Subcutaneous abdominal adipose tissue (tissue), 5 donors: Measurements from ENCODE around the gene FBXW4.

Source experiments
- H3K27ac ChIP-seq: one replicate; pipeline ENCODE4 v1.7.0; 2013; ENCODE audit warnings: low read depth, mild to moderate bottlenecking, inconsistent platforms, low read length, moderate library complexity
- H3K27me3 ChIP-seq, 5 donors: one replicate each; pipeline ENCODE4 v1.7.0; 2013; ENCODE audit warnings: low read length in 5 of 5, inconsistent platforms in 1 of 5; ENCODE audit not compliant: control insufficient read depth in 5 of 5, insufficient read depth in 4 of 5
- H3K36me3 ChIP-seq, 5 donors: one replicate each; pipeline ENCODE4 v1.7.0; 2013; ENCODE audit warnings: low read length in 5 of 5; ENCODE audit not compliant: control insufficient read depth in 5 of 5, insufficient read depth in 5 of 5
- H3K4me1 ChIP-seq, 5 donors: one replicate each; pipeline ENCODE4 v1.7.0; 2013; ENCODE audit warnings: low read length in 5 of 5, mild to moderate bottlenecking in 3 of 5, moderate library complexity in 1 of 5; ENCODE audit not compliant: control insufficient read depth in 5 of 5, insufficient read depth in 5 of 5
- H3K4me3 ChIP-seq, 5 donors: one replicate each; pipeline ENCODE4 v1.7.0; 2013; ENCODE audit warnings: low read length in 5 of 5, low read depth in 1 of 5
- H3K9ac ChIP-seq, 5 donors: one replicate each; pipeline ENCODE4 v1.7.0; 2013; ENCODE audit warnings: low read length in 5 of 5, mild to moderate bottlenecking in 4 of 5, moderate library complexity in 3 of 5
- H3K9me3 ChIP-seq, 5 donors: one replicate each; pipeline ENCODE4 v1.7.0; 2013; ENCODE audit warnings: low read length in 5 of 5; ENCODE audit not compliant: control insufficient read depth in 5 of 5
- donor health status: healthy.
- donor health status: healthy.
- donor health status: healthy.
- donor health status: healthy.
- donor health status: healthy.

FBXW4 gene

GRCh38 chr10:101721806-101722205 lies 26.8 kb upstream of the FBXW4 start:
- no peak overlapping the region for H3K9ac ChIP-seq
- H3K4me1 ChIP-seq = no peaks in the 10 kb centered on the region
- H3K27me3 ChIP-seq = peaks cover 0 to 9% (median 3%) of the 10 kb centered on the region in 5 donors
- H3K4me3 ChIP-seq = no peak overlapping the region
- H3K27ac ChIP-seq = no peak overlapping the region
- no peaks in the 10 kb centered on the region for H3K9me3 ChIP-seq
- H3K36me3 ChIP-seq = no peaks in the 10 kb centered on the region

GRCh38 chr10:101720606-101721230 lies 25.7 kb upstream of the FBXW4 start:
- H3K4me3 ChIP-seq = no peak overlapping the region
- no peak overlapping the region for H3K27ac ChIP-seq
- H3K36me3 ChIP-seq = no peaks in the 10 kb centered on the region
- peaks cover 0 to 7% (median 0%) of the 10 kb centered on the region in 5 donors for H3K27me3 ChIP-seq
- no peaks in the 10 kb centered on the region for H3K9me3 ChIP-seq
- H3K4me1 ChIP-seq = no peaks in the 10 kb centered on the region
- H3K9ac ChIP-seq = no peak overlapping the region

- H3K27ac ChIP-seq = no peak overlapping the region
- H3K9me3 ChIP-seq = no peaks in the 10 kb centered on the region
Measured at GRCh38 chr10:101718690-101719275, 23.8 kb upstream of the FBXW4 start.

GRCh38 chr10:101716891-101717659 lies 22.1 kb upstream of the FBXW4 start:
- H3K27ac ChIP-seq = no peak overlapping the region

More at GRCh38 chr10:101718690-101719275, 23.8 kb upstream of the FBXW4 start:
- Histone ChIP-seq H3K27me3 (peaks cover 0 to 3% (median 0%) of the 10 kb centered on the region in 5 donors), H3K36me3 (no peaks in the 10 kb centered on the region), H3K9ac (no peak overlapping the region), H3K4me1 (no peaks in the 10 kb centered on the region), H3K4me3 (no peak overlapping the region)

GRCh38 chr10:101712997-101713396 lies 18.0 kb upstream of the FBXW4 start:
- H3K9ac ChIP-seq = no peak overlapping the region
- no peak overlapping the region for H3K4me3 ChIP-seq

More at GRCh38 chr10:101716891-101717659, 22.1 kb upstream of the FBXW4 start:
- Histone ChIP-seq H3K36me3 (no peaks in the 10 kb centered on the region), H3K4me1 (no peaks in the 10 kb centered on the region), H3K4me3 (no peak overlapping the region), H3K27me3 (peaks cover 0 to 3% (median 0%) of the 10 kb centered on the region in 5 donors), H3K9me3 (no peaks in the 10 kb centered on the region), H3K9ac (no peak overlapping the region)

GRCh38 chr10:101710793-101711192 lies 15.8 kb upstream of the FBXW4 start:
- no peak overlapping the region for H3K4me3 ChIP-seq
- no peaks in the 10 kb centered on the region for H3K9me3 ChIP-seq
- peaks cover 0 to 11% (median 0%) of the 10 kb centered on the region in 5 donors for H3K27me3 ChIP-seq
- H3K36me3 ChIP-seq = no peaks in the 10 kb centered on the region
- no peak overlapping the region for H3K27ac ChIP-seq
- H3K9ac ChIP-seq = no peak overlapping the region
- H3K4me1 ChIP-seq = peaks cover 0 to 4% (median 0%) of the 10 kb centered on the region in 5 donors

More at GRCh38 chr10:101712997-101713396, 18.0 kb upstream of the FBXW4 start:
- Histone ChIP-seq H3K27ac (no peak overlapping the region), H3K27me3 (peaks cover 0 to 11% (median 3%) of the 10 kb centered on the region in 5 donors), H3K9me3 (no peaks in the 10 kb centered on the region), H3K36me3 (no peaks in the 10 kb centered on the region), H3K4me1 (peaks cover 0 to 4% (median 0%) of the 10 kb centered on the region in 5 donors)

- H3K27me3 ChIP-seq = peaks cover 0 to 11% (median 0%) of the 10 kb centered on the region in 5 donors
- no peaks in the 10 kb centered on the region for H3K9me3 ChIP-seq
- H3K9ac ChIP-seq = no peak overlapping the region
- no peak overlapping the region for H3K4me3 ChIP-seq
- no peaks in the 10 kb centered on the region for H3K36me3 ChIP-seq
- no peak overlapping the region for H3K27ac ChIP-seq
- H3K4me1 ChIP-seq = peaks cover 0 to 4% (median 0%) of the 10 kb centered on the region in 5 donors
Measured at GRCh38 chr10:101710059-101710695, 15.2 kb upstream of the FBXW4 start.

- Histone ChIP-seq H3K36me3 (no peaks in the 10 kb centered on the region), H3K27ac (no peak overlapping the region), H3K9me3 (no peaks in the 10 kb centered on the region), H3K9ac (no peak overlapping the region), H3K4me3 (no peak overlapping the region), H3K27me3 (peaks cover 0 to 11% (median 0%) of the 10 kb centered on the region in 5 donors), H3K4me1 (peaks cover 0 to 4% (median 0%) of the 10 kb centered on the region in 5 donors)
Measured at GRCh38 chr10:101709359-101710058, 14.5 kb upstream of the FBXW4 start.

GRCh38 chr10:101708870-101709269 lies 13.9 kb upstream of the FBXW4 start:
- H3K36me3 ChIP-seq = no peaks in the 10 kb centered on the region
- no peaks in the 10 kb centered on the region for H3K9me3 ChIP-seq
- H3K4me1 ChIP-seq = peaks cover 0 to 4% (median 0%) of the 10 kb centered on the region in 5 donors
- H3K27me3 ChIP-seq = peaks cover 0 to 11% (median 0%) of the 10 kb centered on the region in 5 donors
- no peak overlapping the region for H3K9ac ChIP-seq
- H3K4me3 ChIP-seq = no peak overlapping the region
- no peak overlapping the region for H3K27ac ChIP-seq
